Astrocyte of the cerebellum (primary cell): Measurements from ENCODE around the gene DCPS.

Experiments used
- DNase-seq: peaks from one replicate; pipeline ENCODE4 v3.0.0-alpha.2; 2011; ENCODE audit warnings: low read depth
- H3K4me3 ChIP-seq: 2 replicates; pipeline ENCODE4 v1.5.1; 2011; ENCODE audit warnings: mild to moderate bottlenecking, low read depth, low read length, moderate library complexity
- in situ Hi-C: cut with HindIII; loops from 2 replicates; pipeline ENCODE4 v1.10.0; 2017; ENCODE audit warnings: low sequenced_read_pairs
- TF ChIP-seq, protein P1 (sequence below): IDR thresholded peaks from 2 replicates; pipeline ENCODE4 v1.5.1; 2012; ENCODE audit warnings: low read length, low read depth, moderate library complexity, mild to moderate bottlenecking; ENCODE audit errors: missing control alignments

Gene DCPS

DNA sequence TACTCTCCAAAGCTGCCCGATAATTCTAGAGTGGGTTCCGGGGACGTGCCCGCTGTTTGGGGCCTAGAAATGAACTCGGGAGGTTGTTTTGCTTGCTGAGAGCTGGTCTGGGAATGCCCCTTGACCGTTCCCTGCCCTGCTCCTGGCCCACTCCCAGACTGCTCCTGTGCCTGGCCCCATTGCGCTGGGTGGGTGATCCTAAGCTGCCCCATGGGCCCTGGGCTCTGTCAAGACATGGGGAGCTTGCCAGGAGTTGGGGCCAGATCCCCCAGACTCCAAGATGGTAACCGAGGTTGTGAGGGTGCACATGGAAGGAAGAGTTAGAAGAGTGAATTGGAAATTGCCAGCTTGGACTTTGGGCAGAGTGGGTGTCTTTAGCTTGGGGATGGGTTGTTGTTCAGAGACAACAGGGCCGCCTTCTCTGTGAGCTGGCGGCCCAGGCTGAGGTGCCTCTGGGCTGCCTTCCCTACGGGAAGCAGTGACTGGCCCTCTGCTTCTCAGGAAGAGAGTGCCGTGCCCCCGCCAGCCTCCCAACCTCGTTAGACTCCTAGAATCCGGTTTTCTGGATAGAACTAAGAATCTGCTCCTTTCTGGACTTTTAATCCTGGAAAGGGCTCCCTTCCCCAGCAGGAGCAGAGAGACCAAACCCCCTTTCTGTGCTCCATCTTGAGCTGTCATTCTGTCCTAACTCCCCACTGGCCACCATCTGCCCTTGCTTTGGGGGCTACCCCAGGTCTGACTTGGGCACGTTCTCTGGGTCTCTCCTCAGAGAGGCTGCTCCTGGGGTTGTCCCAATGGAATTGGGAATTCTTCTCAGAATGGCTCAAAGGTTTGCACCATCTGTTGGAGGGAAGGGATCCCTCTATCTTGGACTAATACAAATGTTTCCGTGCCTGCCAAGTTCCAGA lies 53.4 kb downstream of the DCPS start:
- H3K4me3 ChIP-seq, result no peak overlapping the region
- in situ Hi-C loops, result no loop called here
- DNase-seq, result no peak
- TF ChIP-seq, protein P1, sequence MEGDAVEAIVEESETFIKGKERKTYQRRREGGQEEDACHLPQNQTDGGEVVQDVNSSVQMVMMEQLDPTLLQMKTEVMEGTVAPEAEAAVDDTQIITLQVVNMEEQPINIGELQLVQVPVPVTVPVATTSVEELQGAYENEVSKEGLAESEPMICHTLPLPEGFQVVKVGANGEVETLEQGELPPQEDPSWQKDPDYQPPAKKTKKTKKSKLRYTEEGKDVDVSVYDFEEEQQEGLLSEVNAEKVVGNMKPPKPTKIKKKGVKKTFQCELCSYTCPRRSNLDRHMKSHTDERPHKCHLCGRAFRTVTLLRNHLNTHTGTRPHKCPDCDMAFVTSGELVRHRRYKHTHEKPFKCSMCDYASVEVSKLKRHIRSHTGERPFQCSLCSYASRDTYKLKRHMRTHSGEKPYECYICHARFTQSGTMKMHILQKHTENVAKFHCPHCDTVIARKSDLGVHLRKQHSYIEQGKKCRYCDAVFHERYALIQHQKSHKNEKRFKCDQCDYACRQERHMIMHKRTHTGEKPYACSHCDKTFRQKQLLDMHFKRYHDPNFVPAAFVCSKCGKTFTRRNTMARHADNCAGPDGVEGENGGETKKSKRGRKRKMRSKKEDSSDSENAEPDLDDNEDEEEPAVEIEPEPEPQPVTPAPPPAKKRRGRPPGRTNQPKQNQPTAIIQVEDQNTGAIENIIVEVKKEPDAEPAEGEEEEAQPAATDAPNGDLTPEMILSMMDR, result no peak

DNA sequence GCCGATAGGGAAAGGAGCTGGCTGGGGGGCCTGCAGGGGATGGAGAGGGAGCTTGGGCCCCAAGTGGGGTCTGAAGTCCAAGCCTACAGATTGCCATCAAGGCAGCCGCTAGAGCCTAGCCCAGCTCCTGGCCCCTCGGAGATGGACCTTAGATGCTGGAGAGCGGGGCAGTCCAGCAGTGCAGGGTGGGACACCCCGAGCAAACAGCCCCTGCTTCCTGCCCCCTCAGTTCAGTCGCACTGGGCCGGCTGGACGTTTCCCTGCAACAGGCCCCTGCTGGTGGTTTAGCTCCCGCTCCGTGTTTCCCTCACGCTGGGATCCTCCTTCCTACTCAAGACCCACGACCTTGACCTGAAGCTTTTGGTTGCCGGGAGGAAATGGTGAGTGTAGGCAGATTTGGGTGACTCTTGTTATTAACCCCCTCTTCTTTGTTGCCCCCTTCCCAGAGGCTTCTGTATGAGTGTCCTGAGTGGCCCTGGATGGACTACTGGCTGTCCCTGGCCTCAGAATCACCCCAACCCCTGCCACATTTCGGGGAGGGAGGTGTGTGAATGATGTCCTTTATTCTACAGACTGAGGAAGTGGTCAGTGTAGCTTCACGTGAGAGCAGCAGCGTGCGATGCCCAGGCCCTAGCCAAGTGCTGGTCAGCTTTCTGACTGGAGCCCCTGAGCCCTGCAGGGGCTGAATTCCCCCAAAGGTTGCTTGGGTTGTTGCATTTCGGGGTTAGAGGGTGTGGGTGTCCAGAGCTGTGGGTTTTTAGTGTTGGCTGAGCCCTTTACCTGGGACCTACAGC lies 54.3 kb downstream of the DCPS start:
- no peak for DNase-seq
- TF ChIP-seq, protein P1, result no peak
- no peak overlapping the region for H3K4me3 ChIP-seq
- in situ Hi-C loops, result no loop called here

DNA sequence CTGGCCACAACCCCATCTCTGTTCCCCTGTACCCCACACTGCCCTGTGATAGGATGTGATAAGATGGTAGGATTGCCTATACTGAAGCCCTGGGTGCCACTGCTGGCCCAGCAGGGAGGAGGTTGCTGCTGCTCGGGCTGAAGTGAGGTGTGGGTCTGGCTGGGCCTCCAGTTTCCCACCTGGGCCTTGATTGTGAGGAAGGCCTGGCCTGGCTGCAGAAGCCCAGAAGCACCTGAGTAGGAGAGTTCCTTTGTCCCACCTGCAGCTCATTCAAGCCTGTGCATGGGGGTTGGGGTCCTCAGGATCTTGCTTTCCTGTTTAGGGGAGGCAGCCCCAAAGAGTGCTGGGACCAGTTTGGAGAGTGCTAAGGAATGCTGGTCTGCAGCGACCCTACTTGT lies 54.9 kb downstream of the DCPS start:
- H3K4me3 ChIP-seq, result no peak overlapping the region
- in situ Hi-C loops, result no loop called here
- TF ChIP-seq, protein P1, result no peak
- DNase-seq, result no peak

DNA sequence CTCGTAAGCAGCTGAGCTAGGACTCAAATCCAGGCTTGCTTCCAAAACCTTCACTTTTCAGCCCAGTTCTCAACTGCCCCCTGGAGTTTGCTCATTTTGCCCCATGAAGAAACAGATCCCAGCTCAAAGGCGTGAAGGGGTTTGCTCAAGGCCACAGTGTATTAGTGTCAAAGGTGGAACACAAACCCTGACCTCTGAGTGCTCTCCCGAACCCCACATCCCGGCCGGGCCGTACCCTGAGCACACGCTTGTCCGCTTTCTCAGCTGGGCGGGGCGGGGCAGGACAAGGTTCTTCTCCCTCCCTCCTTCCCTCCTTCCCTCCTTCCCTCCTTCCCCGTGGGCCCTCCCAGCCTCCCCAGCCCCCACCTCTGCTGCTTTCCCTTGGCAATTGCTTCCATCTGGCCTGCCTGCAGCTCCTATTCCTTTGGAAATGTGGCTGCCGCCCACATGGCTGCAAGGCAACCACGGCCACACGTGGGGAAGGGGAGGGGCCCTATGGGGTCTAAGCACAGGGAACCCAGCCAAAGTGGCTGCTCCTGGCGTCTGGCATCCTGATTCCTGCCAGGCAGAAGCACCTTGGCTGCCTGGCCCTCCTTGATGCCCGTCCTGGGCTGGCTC lies 55.7 kb downstream of the DCPS start:
- no peak overlapping the region for H3K4me3 ChIP-seq
- in situ Hi-C loops, result no loop called here
- no peak for DNase-seq
- TF ChIP-seq, protein P1, result no peak

DNA sequence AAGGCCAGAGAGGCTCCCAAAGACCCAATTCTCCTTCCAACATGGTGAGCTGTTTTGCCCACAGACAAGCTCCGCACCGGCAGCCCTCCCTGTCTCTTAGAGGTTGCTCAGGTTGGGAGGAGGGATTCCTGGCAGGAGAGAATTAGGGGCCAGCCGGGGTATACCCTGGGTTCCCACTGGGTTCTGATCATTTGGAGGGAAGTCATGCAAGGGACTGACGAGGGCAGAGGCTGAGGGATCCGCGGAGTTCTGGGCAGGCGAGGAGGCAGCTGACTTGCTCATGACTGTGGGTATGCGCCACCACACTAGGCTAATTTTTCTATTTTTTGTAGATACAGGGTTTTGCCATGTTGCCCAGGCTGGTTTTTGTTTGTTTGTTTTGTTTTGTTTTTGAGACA lies 56.2 kb downstream of the DCPS start:
- in situ Hi-C loops, result no loop called here
- no peak overlapping the region for H3K4me3 ChIP-seq
- TF ChIP-seq, protein P1, result no peak
- no peak for DNase-seq

DNA sequence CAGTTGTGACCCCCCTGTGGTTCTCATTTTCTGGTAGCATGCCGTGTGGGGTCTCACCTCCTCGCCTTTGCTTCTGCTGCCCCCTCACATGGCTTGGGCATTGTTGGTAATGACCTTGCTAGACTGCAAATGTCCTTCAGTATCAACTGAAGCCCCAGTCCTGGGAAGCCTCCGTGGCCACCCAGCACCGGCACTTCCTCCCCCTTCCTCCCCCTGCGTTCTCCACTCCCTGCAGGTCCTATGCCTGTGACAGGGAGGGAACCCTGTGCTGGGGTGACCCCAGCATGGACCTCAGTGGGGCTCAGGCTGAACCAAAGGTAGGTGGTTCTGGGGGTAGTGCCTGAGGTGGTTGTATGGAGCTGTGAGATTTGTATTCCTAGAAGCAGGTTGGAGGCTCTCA lies 57.5 kb downstream of the DCPS start:
- DNase-seq, result no peak
- in situ Hi-C loops, result no loop called here
- TF ChIP-seq, protein P1, result no peak
- no peak overlapping the region for H3K4me3 ChIP-seq
